GM12878 (cell line): ENCODE results near the gene PLEKHA6.

Experiments used
- CEBPB ChIP-seq, 2 experiments: fragments of 150-350 bp in 1 of 2; IDR thresholded peaks; 2 replicates each; pipeline ENCODE4 v1.6.1; 2012 to 2014; ENCODE audit warnings: low read depth in 2 of 2, low read length in 2 of 2, borderline replicate concordance in 1 of 2, inconsistent platforms in 1 of 2
- CHD2 ChIP-seq: IDR thresholded peaks from 2 replicates; pipeline ENCODE4 v1.6.1; 2011; ENCODE audit warnings: low read depth, low read length, improper control_type of control experiment, borderline replicate concordance
- CTCF ChIP-seq, 3 experiments: IDR thresholded peaks in 2 of 3; conservative IDR thresholded peaks in 1 of 3; 2 replicates each; pipeline ENCODE4 v1.5.1; 2011; ENCODE audit warnings: low read depth in 3 of 3, low read length in 3 of 3, mild to moderate bottlenecking in 3 of 3, control low read depth in 2 of 3, moderate library complexity in 2 of 3, inconsistent platforms in 1 of 3, mixed read lengths in 1 of 3; ENCODE audit not compliant: control insufficient read depth in 2 of 3, insufficient read depth in 1 of 3; ENCODE audit errors: extremely low read depth in 1 of 3
- EP300 ChIP-seq, 2 experiments: fragments of 150-350 bp in 1 of 2; IDR thresholded peaks; 2 replicates each; pipeline ENCODE4 v1.6.1; 2011 to 2012; ENCODE audit warnings: low read depth in 2 of 2, low read length in 2 of 2, borderline replicate concordance in 1 of 2, improper control_type of control experiment in 1 of 2, inconsistent platforms in 1 of 2; ENCODE audit not compliant: control insufficient read depth in 1 of 2
- JUNB ChIP-seq: IDR thresholded peaks from 2 replicates; pipeline ENCODE4 v1.6.1; 2016; ENCODE audit warnings: antibody characterized with exemption, mild to moderate bottlenecking
- NFIC ChIP-seq: IDR thresholded peaks from 2 replicates; pipeline ENCODE4 v1.6.1; 2012; ENCODE audit warnings: low read depth, mild to moderate bottlenecking, inconsistent platforms, low read length, moderate library complexity
- POLR2AphosphoS5 ChIP-seq: IDR thresholded peaks from 2 replicates; pipeline ENCODE4 v1.6.1; 2011; ENCODE audit warnings: mild to moderate bottlenecking, low read length, inconsistent platforms
- RFX5 ChIP-seq: IDR thresholded peaks from 2 replicates; pipeline ENCODE4 v1.6.1; 2011; ENCODE audit warnings: low read depth, low read length, improper control_type of control experiment
- SIX5 ChIP-seq: IDR thresholded peaks from 2 replicates; pipeline ENCODE4 v1.6.1; 2011; ENCODE audit warnings: mild to moderate bottlenecking, low read depth, low read length, moderate library complexity; ENCODE audit not compliant: severe bottlenecking
- USF2 ChIP-seq: IDR thresholded peaks from 2 replicates; pipeline ENCODE4 v1.6.1; 2011; ENCODE audit warnings: low read depth, low read length, improper control_type of control experiment, borderline replicate concordance
- ZNF274 ChIP-seq: IDR thresholded peaks from one replicate; pipeline ENCODE4 v1.8.0; 2011; ENCODE audit not compliant: insufficient read length, insufficient read depth
- TF ChIP-seq, protein P1 (sequence below): fragments of 150-350 bp; IDR thresholded peaks from 2 replicates; pipeline ENCODE4 v1.6.1; 2014; ENCODE audit warnings: mild to moderate bottlenecking, low read depth, low read length
- TF ChIP-seq, protein P2 (sequence below): IDR thresholded peaks from 2 replicates; pipeline ENCODE4 v1.6.1; 2012; ENCODE audit warnings: low read depth, low read length, improper control_type of control experiment
- TF ChIP-seq, protein P3 (sequence below): fragments of 450-650 bp; IDR thresholded peaks from 2 replicates; pipeline ENCODE4 v1.6.1; 2017; ENCODE audit warnings: antibody characterized with exemption, mild to moderate bottlenecking, moderate library complexity

GRCh38 chr1:204278251-204278650 lies 81.5 kb downstream of the PLEKHA6 start:
- TF ChIP-seq CEBPB (IDR thresholded peaks at IDR 0.05; ENCODE audit: borderline replicate concordance in 1 of 2, low read depth in 2 of 2, low read length in 2 of 2) = no peak
- TF ChIP-seq POLR2AphosphoS5 = no peak
- TF ChIP-seq CHD2 = no peak
- TF ChIP-seq, protein P1, sequence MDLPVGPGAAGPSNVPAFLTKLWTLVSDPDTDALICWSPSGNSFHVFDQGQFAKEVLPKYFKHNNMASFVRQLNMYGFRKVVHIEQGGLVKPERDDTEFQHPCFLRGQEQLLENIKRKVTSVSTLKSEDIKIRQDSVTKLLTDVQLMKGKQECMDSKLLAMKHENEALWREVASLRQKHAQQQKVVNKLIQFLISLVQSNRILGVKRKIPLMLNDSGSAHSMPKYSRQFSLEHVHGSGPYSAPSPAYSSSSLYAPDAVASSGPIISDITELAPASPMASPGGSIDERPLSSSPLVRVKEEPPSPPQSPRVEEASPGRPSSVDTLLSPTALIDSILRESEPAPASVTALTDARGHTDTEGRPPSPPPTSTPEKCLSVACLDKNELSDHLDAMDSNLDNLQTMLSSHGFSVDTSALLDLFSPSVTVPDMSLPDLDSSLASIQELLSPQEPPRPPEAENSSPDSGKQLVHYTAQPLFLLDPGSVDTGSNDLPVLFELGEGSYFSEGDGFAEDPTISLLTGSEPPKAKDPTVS = no peak
- TF ChIP-seq ZNF274 = no peak
- TF ChIP-seq EP300 (IDR thresholded peaks at IDR 0.05; ENCODE audit: borderline replicate concordance in 1 of 2, control insufficient read depth in 1 of 2, low read depth in 2 of 2, low read length in 2 of 2) = no peak
- TF ChIP-seq RFX5 = no peak
- no peak for TF ChIP-seq CTCF (IDR thresholded peaks at IDR 0.05 in 2 of 3, conservative IDR thresholded peaks at IDR 0.05 in 1 of 3; ENCODE audit: control insufficient read depth in 2 of 3, extremely low read depth in 1 of 3, insufficient read depth in 1 of 3, low read depth in 3 of 3, low read length in 3 of 3)
- TF ChIP-seq, protein P2, sequence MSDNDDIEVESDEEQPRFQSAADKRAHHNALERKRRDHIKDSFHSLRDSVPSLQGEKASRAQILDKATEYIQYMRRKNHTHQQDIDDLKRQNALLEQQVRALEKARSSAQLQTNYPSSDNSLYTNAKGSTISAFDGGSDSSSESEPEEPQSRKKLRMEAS = no peak
- TF ChIP-seq USF2 = no peak
- TF ChIP-seq SIX5 = no peak
- TF ChIP-seq, protein P3, sequence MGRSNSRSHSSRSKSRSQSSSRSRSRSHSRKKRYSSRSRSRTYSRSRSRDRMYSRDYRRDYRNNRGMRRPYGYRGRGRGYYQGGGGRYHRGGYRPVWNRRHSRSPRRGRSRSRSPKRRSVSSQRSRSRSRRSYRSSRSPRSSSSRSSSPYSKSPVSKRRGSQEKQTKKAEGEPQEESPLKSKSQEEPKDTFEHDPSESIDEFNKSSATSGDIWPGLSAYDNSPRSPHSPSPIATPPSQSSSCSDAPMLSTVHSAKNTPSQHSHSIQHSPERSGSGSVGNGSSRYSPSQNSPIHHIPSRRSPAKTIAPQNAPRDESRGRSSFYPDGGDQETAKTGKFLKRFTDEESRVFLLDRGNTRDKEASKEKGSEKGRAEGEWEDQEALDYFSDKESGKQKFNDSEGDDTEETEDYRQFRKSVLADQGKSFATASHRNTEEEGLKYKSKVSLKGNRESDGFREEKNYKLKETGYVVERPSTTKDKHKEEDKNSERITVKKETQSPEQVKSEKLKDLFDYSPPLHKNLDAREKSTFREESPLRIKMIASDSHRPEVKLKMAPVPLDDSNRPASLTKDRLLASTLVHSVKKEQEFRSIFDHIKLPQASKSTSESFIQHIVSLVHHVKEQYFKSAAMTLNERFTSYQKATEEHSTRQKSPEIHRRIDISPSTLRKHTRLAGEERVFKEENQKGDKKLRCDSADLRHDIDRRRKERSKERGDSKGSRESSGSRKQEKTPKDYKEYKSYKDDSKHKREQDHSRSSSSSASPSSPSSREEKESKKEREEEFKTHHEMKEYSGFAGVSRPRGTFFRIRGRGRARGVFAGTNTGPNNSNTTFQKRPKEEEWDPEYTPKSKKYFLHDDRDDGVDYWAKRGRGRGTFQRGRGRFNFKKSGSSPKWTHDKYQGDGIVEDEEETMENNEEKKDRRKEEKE = no peak
- TF ChIP-seq JUNB = no peak
- no peak for TF ChIP-seq NFIC
